Endothelial cell of umbilical vein (primary cell): Measurements from ENCODE around the gene AARS2. TPM values are rescaled to one million over a fixed set of nuclear protein-coding genes. Genes with fewer than 3 reads are reported as not detected.

ENCODE experiments used
- BruUV-seq: library from RNA; stranded (reverse); fragments of 400-500 nt; replicated peaks from 2 replicates; lab custom pipeline; 2021; lab: Mats Ljungman, UMichigan
- CTCF ChIA-PET: fragments of 300-600, 350-600 bp; sonication (Branson Sonifier 250); formaldehyde crosslinking; loops from one replicate; lab custom pipeline; 2021; ENCODE audit warnings: antibody characterized with exemption, inconsistent platforms; lab: Charles Lee
- POLR2A ChIA-PET: fragments of 300-600, 350-600 bp; sonication (Branson Sonifier 250); formaldehyde crosslinking; loops from one replicate; lab custom pipeline; 2021; ENCODE audit warnings: antibody characterized with exemption, inconsistent platforms; lab: Charles Lee
- DNase-seq: peaks from one replicate; pipeline ENCODE4 v3.0.0-alpha.2; 2011; ENCODE audit warnings: low read depth, low spot score
- FAIRE-seq: peaks from 2 replicates; lab custom pipeline; 2011; peaks lifted over from hg19 to GRCh38; lab: Jason Lieb, UNC
- H2AFZ ChIP-seq: 2 replicates; pipeline ENCODE4 v1.6.0; 2012; ENCODE audit warnings: low read depth, low read length, control low read depth, inconsistent platforms
- H3K27ac ChIP-seq: 2 replicates; pipeline ENCODE4 v1.5.1; 2011; ENCODE audit warnings: low read depth, mild to moderate bottlenecking, control low read depth, low read length, moderate library complexity; ENCODE audit not compliant: insufficient read depth
- H3K27me3 ChIP-seq, 2 experiments: 2 replicates each; pipeline versions ENCODE4 v1.6.0 to v1.6.1; 2011; ENCODE audit warnings: low read length in 2 of 2, mixed read lengths in 1 of 2; ENCODE audit not compliant: control insufficient read depth in 2 of 2, insufficient read depth in 2 of 2
- H3K36me3 ChIP-seq, 2 experiments: 2 replicates in 1 of 2; 3 replicates in 1 of 2; pipeline ENCODE4 v1.5.1; 2011; ENCODE audit warnings: low read length in 2 of 2, mild to moderate bottlenecking in 1 of 2, moderate library complexity in 1 of 2; ENCODE audit not compliant: control insufficient read depth in 2 of 2, insufficient read depth in 2 of 2; ENCODE audit errors: extremely low read depth in 1 of 2
- H3K4me1 ChIP-seq: 3 replicates; pipeline ENCODE4 v1.5.1; 2011; ENCODE audit warnings: mild to moderate bottlenecking, low read length; ENCODE audit not compliant: control insufficient read depth, insufficient read depth; ENCODE audit errors: extremely low read depth
- H3K4me2 ChIP-seq: 2 replicates; pipeline ENCODE4 v1.6.1; 2011; ENCODE audit warnings: low read length, control low read depth, mixed read lengths; ENCODE audit not compliant: insufficient read depth
- H3K4me3 ChIP-seq, 3 experiments: fragments of 200-600 bp in 1 of 3; sonication (generic), shearing (Covaris generic) in 1 of 3; replicated peaks in 1 of 3; 2 replicates each; pipeline ENCODE4 v1.5.1; 2011 to 2016; ENCODE audit warnings: control low read depth in 3 of 3, low read length in 3 of 3, mild to moderate bottlenecking in 2 of 3, inconsistent platforms in 1 of 3, low read depth in 1 of 3, moderate library complexity in 1 of 3; ENCODE audit not compliant: insufficient read depth in 1 of 3
- H3K79me2 ChIP-seq: 2 replicates; pipeline ENCODE4 v1.6.0; 2012; ENCODE audit warnings: low read length, inconsistent platforms; ENCODE audit not compliant: control insufficient read depth, insufficient read depth
- H3K9ac ChIP-seq: replicated peaks from 2 replicates; pipeline ENCODE3; 2011; ENCODE audit warnings: low read length, control low read depth; ENCODE audit not compliant: insufficient read depth; ENCODE audit errors: extremely low read depth
- H3K9me1 ChIP-seq: replicated peaks from 3 replicates; pipeline ENCODE4 v1.6.0; 2011; ENCODE audit warnings: mild to moderate bottlenecking, low read length; ENCODE audit not compliant: control insufficient read depth, insufficient read depth; ENCODE audit errors: extremely low read depth
- H3K9me3 ChIP-seq: replicated peaks from 2 replicates; pipeline ENCODE4 v1.5.1; 2012; ENCODE audit warnings: low read length, inconsistent platforms; ENCODE audit not compliant: control insufficient read depth, insufficient read depth
- H4K20me1 ChIP-seq: replicated peaks from 2 replicates; pipeline ENCODE3; 2011; ENCODE audit warnings: mild to moderate bottlenecking, low read length; ENCODE audit not compliant: control insufficient read depth, insufficient read depth; ENCODE audit errors: extremely low read depth
- CTCF ChIP-seq, 2 donors: IDR thresholded peaks; 1 replicate in 1 of 2; 2 replicates in 1 of 2; pipeline ENCODE4 v1.5.1; 2011; ENCODE audit warnings: low read length in 2 of 2, mild to moderate bottlenecking in 2 of 2, moderate library complexity in 2 of 2, control low read depth in 1 of 2, inconsistent platforms in 1 of 2, low read depth in 1 of 2; ENCODE audit not compliant: insufficient read depth in 1 of 2; ENCODE audit errors: extremely low read depth in 1 of 2
- EZH2 ChIP-seq: IDR thresholded peaks from 2 replicates; pipeline ENCODE4 v1.6.1; 2012; ENCODE audit warnings: borderline replicate concordance, low read depth, mild to moderate bottlenecking, moderate library complexity, low read length, inconsistent platforms; ENCODE audit not compliant: severe bottlenecking
- FOS ChIP-seq: IDR thresholded peaks from 2 replicates; pipeline ENCODE4 v1.6.1; 2011; ENCODE audit warnings: mild to moderate bottlenecking, low read length, moderate library complexity, borderline replicate concordance; ENCODE audit not compliant: insufficient read depth
- GATA2 ChIP-seq: IDR thresholded peaks from 2 replicates; pipeline ENCODE4 v1.7.0; 2011; ENCODE audit warnings: low read depth, mild to moderate bottlenecking, moderate library complexity, mixed read lengths, low read length; ENCODE audit not compliant: insufficient read length, insufficient read depth
- JUN ChIP-seq: IDR thresholded peaks from 2 replicates; pipeline ENCODE4 v1.6.1; 2011; ENCODE audit warnings: borderline replicate concordance, low read depth; ENCODE audit not compliant: insufficient read length, insufficient read depth
- MAX ChIP-seq: IDR thresholded peaks from 2 replicates; pipeline ENCODE4 v1.6.1; 2011; ENCODE audit not compliant: insufficient read depth, insufficient read length
- MYC ChIP-seq: IDR thresholded peaks from one replicate; pipeline ENCODE4 v1.6.1; 2011; ENCODE audit warnings: mild to moderate bottlenecking, low read depth, low read length
- POLR2A ChIP-seq: IDR thresholded peaks from 2 replicates; pipeline ENCODE4 v1.6.1; 2012; ENCODE audit warnings: low read depth, mild to moderate bottlenecking, control low read depth, low read length
- POLR2AphosphoS5 ChIP-seq: IDR thresholded peaks from 2 replicates; pipeline ENCODE4 v1.6.1; 2012; ENCODE audit warnings: low read depth, mild to moderate bottlenecking, control low read depth, low read length, moderate library complexity; ENCODE audit not compliant: insufficient read depth
- dilution Hi-C: fragments of 300-500 bp; cut with MboI; formaldehyde crosslinking; loops from one replicate; pipeline ENCODE4 v1.15.0; 2019; ENCODE audit warnings: low sequenced_read_pairs; ENCODE audit not compliant: extremely low pct_ligation_motif_present
- intact Hi-C: fragments of 100-400 bp; cut with micrococcal nuclease; formaldehyde crosslinking; loops from one replicate; pipeline ENCODE4 v1.10.0; 2022
- polyA plus RNA-seq, 4 experiments: library from polyadenylated mRNA; depleted of rRNA in 3 of 4; stranded (reverse) in 3 of 4; unstranded in 1 of 4; fragments of >200 nt; gene quantifications; 2 replicates each; pipeline versions ENCODE4 v1.2.1 to v1.2.3, GENCODE V29; 2011 to 2012; ENCODE audit warnings: missing spikeins in 1 of 4
- total RNA-seq: library from RNA; stranded (reverse); gene quantifications from 2 replicates; pipeline ENCODE4 v1.2.3, GENCODE V29; 2021

Gene AARS2
- total and polyA plus RNA-seq, 2 donors (not counting 3 experiments of a cell fraction or from before 2014, with no cell fraction given) = 8.3 to 17.9 TPM

- Histone ChIP-seq H2AFZ (no peak overlapping the region), H3K4me1 (no peaks in the 10 kb centered on the region), H3K27ac (no peak overlapping the region), H3K4me3 (no peak overlapping the region), H4K20me1 (no peaks in the 10 kb centered on the region), H3K79me2 (no peaks in the 10 kb centered on the region), H3K27me3 (peaks cover 22 to 34% of the 10 kb centered on the region in 2 experiments), H3K9me1 (no peaks in the 10 kb centered on the region), H3K36me3 (no peaks in the 10 kb centered on the region), H3K4me2 (no peak overlapping the region), H3K9me3 (no peaks in the 10 kb centered on the region), H3K9ac (no peak overlapping the region)
- ChIA-PET POLR2A (no interaction called here), CTCF (interaction anchor here (1.9 kb wide), 1 partner anchor 14 kb away, joined by 5 read pairs; the partner anchor contains the start of gene AARS2)
- no peak for FAIRE-seq
- TF ChIP-seq JUN (no peak), GATA2 (no peak), MYC (no peak), MAX (no peak), EZH2 (no peak), POLR2AphosphoS5 (no peak)
- intact Hi-C loops (no loop called here), dilution Hi-C loops (no loop called here)
- no peak for DNase-seq
- no TSS peak for BruUV-seq
These were observed 13.9 kb upstream of the AARS2 start for GRCh38 chr6:44327096-44327495.

GRCh38 chr6:44321210-44321609, 8.1 kb upstream of the AARS2 start:
- ChIA-PET POLR2A (interaction anchor here (0.6 to 0.7 kb wide), 2 partner anchors 25 to 57 kb away, joined by 3 read pairs; no protein-coding TSS in a partner anchor), CTCF (interaction anchor here (0.9 to 2.7 kb wide), 4 partner anchors 8 to 17 kb away, joined by 3 to 8 read pairs (median 6); partner anchors contain the start of gene AARS2)
- intact Hi-C loops (no loop called here), dilution Hi-C loops (no loop called here)
- Histone ChIP-seq H3K36me3 (no peaks in the 10 kb centered on the region), H3K79me2 (no peaks in the 10 kb centered on the region), H3K9ac (no peak overlapping the region), H3K9me1 (no peaks in the 10 kb centered on the region), H3K4me1 (no peaks in the 10 kb centered on the region), H4K20me1 (no peaks in the 10 kb centered on the region), H3K4me2 (no peak overlapping the region), H3K9me3 (no peaks in the 10 kb centered on the region), H3K4me3 (no peak overlapping the region), H3K27ac (no peak overlapping the region), H2AFZ (no peak overlapping the region), H3K27me3 (peaks cover 6 to 16% of the 10 kb centered on the region in 2 experiments)
- DNase-seq = no peak
- no peak for FAIRE-seq
- TF ChIP-seq POLR2AphosphoS5 (no peak), JUN (no peak), GATA2 (no peak), MAX (no peak), FOS (no peak), MYC (no peak), EZH2 (no peak), POLR2A (no peak), CTCF (IDR thresholded peaks at IDR 0.05; ENCODE audit: extremely low read depth in 1 of 2, insufficient read depth in 1 of 2, low read depth in 1 of 2, low read length in 2 of 2) (no peak)
- BruUV-seq = no TSS peak
